DND-41 (cell line): ENCODE measurements around the gene HRH1.

Experiments
- CTCF ChIP-seq: IDR thresholded peaks from 2 replicates; pipeline ENCODE4 v1.5.1; 2012; ENCODE audit warnings: borderline replicate concordance, low read length, moderate library complexity, mild to moderate bottlenecking; ENCODE audit not compliant: poor library complexity, severe bottlenecking; ENCODE audit errors: extremely low read depth
- EZH2 ChIP-seq: IDR thresholded peaks from 3 replicates; pipeline ENCODE4 v1.6.1; 2012; ENCODE audit warnings: borderline replicate concordance, low read depth, mild to moderate bottlenecking, moderate library complexity, low read length, inconsistent platforms; ENCODE audit not compliant: severe bottlenecking

DNA sequence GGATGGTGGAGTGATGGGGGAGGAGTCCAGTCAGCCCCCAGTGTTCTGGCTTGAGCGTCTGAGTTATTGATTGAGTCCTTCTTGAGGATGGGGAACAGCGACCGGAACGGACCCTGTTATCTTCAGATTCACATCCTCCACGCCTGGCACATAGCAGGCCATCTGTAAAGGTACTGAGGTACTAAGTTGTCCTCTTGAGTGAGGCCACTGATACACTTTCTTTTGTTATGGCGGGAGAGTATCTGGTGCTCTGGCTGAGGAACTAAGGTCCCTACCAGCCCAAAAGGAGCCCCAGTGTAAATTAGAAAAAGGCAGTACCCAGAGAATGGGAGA lies 16.7 kb upstream of the HRH1 start:
- no peak for TF ChIP-seq CTCF
- no peak for TF ChIP-seq EZH2
